Chondrocyte (in vitro differentiated cells): ENCODE results near the gene HSF5. TPM values are rescaled to one million over a fixed set of nuclear protein-coding genes. Genes with fewer than 3 reads are reported as not detected.

Source experiments
- DNase-seq: peaks from one replicate; pipeline ENCODE4 v3.0.0; 2021; ENCODE audit warnings: mixed read lengths, low spot score
- H3K27ac Mint-ChIP-seq: one replicate; pipeline ENCODE4 v1.8.0; 2021; ENCODE audit warnings: mild to moderate bottlenecking, moderate library complexity, mixed read lengths; ENCODE audit not compliant: unreplicated experiment
- H3K27me3 Mint-ChIP-seq: 2 replicates; pipeline ENCODE4 v1.8.0; 2021; ENCODE audit warnings: low read depth, mixed read lengths
- H3K36me3 Mint-ChIP-seq: 2 replicates; pipeline ENCODE4 v1.8.0; 2021; ENCODE audit warnings: low read depth, mixed read lengths
- H3K4me1 Mint-ChIP-seq: 2 replicates; pipeline ENCODE4 v1.8.0; 2021; ENCODE audit warnings: low read depth, mild to moderate bottlenecking, mixed read lengths
- H3K4me3 Mint-ChIP-seq: one replicate; pipeline ENCODE4 v1.8.0; 2021; ENCODE audit warnings: mild to moderate bottlenecking, moderate library complexity, mixed read lengths; ENCODE audit not compliant: unreplicated experiment
- H3K9me3 Mint-ChIP-seq: 2 replicates; pipeline ENCODE4 v1.8.0; 2021; ENCODE audit warnings: low read depth, mixed read lengths
- total RNA-seq: library from RNA; stranded (reverse); gene quantifications from 3 replicates; pipeline ENCODE4 v1.2.1, GENCODE V29; 2021
- TF ChIP-seq, protein P1 (sequence below): fragments of 200-600 bp; sonication (generic); IDR thresholded peaks from 2 replicates; pipeline ENCODE4 v1.5.0; 2021; ENCODE audit warnings: antibody characterized with exemption, mild to moderate bottlenecking, moderate library complexity

Gene HSF5
- total RNA-seq, 1 donor from 2014 or later, result not detected

DNA sequence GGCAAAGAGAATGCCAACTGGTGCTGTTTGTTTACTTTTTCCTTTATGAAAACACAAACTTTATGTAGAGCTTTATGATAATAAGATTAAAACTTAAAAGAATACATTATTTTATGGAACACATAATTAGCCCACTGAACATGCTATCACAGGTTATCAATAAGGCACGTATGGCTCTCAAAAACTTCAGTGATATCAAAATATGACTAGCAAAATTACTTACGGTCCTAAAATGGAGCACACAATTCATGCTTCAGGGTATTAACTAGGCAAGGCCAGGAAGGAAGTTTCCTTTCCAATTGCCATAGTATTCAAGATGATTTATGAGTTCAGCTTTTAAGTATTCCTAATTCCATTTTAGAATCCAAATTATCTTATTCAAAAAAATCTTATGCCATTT, 74.5 kb downstream of the HSF5 start:
- Mint-ChIP-seq H3K4me3 (no peak overlapping the region), H3K9me3 (no peaks in the 10 kb centered on the region)

DNA sequence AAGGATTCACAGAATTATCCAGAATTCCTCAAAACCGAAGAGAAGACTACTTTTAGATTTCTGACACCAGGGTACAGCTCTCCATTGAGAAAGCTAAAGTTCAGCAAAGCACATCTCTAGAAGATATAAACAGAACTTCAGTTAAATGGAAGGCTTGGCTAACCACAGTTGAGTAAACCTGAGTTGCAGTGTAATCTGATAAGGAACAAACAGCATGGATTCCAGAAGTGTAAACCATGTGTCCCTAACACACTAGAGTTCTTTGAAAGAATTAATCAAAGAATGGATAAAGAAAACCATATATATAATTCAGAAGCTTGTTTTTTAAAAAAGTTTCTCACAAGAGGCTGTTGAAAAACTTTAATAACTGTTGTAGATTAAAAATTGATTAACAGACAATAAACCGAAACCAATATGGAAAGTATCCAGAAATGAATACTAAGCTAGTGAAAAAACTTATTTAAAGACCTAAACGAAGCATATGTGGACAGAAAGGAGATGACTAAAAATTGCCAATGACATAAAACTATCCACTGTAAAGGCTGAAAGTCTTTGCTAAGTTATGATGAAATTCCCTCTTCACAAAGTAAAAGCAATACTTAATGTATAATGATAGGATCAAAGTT, 75.1 kb downstream of the HSF5 start:
- Mint-ChIP-seq H3K4me3 (no peak overlapping the region), H3K36me3 (no peaks in the 10 kb centered on the region), H3K4me1 (peaks cover 13% of the 10 kb centered on the region), H3K27ac (no peak overlapping the region), H3K27me3 (peaks cover 10% of the 10 kb centered on the region), H3K9me3 (no peaks in the 10 kb centered on the region)
- no peak for DNase-seq
- TF ChIP-seq, protein P1, sequence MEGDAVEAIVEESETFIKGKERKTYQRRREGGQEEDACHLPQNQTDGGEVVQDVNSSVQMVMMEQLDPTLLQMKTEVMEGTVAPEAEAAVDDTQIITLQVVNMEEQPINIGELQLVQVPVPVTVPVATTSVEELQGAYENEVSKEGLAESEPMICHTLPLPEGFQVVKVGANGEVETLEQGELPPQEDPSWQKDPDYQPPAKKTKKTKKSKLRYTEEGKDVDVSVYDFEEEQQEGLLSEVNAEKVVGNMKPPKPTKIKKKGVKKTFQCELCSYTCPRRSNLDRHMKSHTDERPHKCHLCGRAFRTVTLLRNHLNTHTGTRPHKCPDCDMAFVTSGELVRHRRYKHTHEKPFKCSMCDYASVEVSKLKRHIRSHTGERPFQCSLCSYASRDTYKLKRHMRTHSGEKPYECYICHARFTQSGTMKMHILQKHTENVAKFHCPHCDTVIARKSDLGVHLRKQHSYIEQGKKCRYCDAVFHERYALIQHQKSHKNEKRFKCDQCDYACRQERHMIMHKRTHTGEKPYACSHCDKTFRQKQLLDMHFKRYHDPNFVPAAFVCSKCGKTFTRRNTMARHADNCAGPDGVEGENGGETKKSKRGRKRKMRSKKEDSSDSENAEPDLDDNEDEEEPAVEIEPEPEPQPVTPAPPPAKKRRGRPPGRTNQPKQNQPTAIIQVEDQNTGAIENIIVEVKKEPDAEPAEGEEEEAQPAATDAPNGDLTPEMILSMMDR, result no peak

More for the DNA sequence above, 74.5 kb downstream of the HSF5 start:
- H3K36me3 Mint-ChIP-seq, result no peaks in the 10 kb centered on the region
- peaks cover 18% of the 10 kb centered on the region for H3K4me1 Mint-ChIP-seq
- H3K27me3 Mint-ChIP-seq, result peaks cover 8% of the 10 kb centered on the region
- no peak overlapping the region for H3K27ac Mint-ChIP-seq
- DNase-seq, result no peak
- TF ChIP-seq, protein P1, result no peak

DNA sequence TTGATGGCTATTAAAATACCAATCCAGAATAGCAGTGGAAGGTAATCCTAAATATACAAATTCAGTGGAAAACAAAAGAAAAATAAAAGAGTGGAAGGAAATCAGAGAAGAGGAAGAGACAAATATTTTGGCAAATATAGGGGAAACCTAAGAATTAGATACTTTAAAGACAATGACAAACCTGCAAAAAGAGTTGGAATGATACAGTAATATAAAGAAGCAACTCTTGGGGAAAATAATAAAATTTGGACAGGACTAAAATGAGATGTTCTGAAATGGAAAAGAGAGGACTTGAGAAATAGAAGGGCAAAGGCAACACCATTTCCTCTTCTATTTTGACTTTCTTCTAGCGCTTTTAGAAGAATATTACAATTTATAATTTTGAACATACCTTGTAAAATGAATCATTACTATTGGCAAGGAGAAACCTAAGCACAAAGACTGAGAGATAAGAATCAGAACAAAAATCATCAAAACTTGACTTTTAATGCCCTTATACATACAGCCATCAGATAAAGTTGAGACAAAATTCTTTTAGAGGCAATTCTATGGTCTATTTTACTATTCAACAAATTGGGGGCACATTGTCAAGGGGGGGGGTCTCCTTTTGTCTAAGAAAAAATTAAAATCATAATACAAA, 76.0 kb downstream of the HSF5 start:
- Mint-ChIP-seq H3K9me3 (no peaks in the 10 kb centered on the region), H3K36me3 (no peaks in the 10 kb centered on the region), H3K27ac (no peak overlapping the region), H3K27me3 (peaks cover 12% of the 10 kb centered on the region), H3K4me3 (no peak overlapping the region), H3K4me1 (peaks cover 4% of the 10 kb centered on the region)
- no peak for DNase-seq
- TF ChIP-seq, protein P1, result no peak

DNA sequence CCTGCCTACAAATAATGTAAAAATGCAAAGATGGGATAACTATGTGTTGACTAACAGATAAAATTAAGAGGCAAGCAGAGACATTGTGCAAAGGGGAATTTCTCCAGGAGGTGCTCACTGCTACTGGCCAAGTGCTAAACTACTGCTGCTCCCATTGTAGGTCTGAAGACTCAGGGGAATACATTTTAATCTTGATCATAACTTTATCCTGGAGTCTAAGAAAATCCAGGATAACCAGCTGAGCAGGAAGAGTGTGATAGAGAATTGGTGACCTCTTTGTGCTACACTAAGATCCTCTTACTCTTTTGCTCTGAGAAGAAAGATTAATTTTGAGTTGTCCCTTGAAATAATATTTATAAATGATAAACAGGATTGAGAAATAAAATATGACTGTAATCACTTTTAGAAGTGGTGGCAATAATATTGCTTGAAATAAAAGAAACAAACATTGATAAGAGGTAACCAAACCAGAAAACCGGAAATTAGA, 76.8 kb downstream of the HSF5 start:
- Mint-ChIP-seq H3K36me3 (no peaks in the 10 kb centered on the region), H3K9me3 (no peaks in the 10 kb centered on the region), H3K27ac (no peak overlapping the region), H3K4me1 (no peaks in the 10 kb centered on the region), H3K4me3 (no peak overlapping the region), H3K27me3 (peaks cover 12% of the 10 kb centered on the region)
- TF ChIP-seq, protein P1, result no peak
- DNase-seq, result no peak

DNA sequence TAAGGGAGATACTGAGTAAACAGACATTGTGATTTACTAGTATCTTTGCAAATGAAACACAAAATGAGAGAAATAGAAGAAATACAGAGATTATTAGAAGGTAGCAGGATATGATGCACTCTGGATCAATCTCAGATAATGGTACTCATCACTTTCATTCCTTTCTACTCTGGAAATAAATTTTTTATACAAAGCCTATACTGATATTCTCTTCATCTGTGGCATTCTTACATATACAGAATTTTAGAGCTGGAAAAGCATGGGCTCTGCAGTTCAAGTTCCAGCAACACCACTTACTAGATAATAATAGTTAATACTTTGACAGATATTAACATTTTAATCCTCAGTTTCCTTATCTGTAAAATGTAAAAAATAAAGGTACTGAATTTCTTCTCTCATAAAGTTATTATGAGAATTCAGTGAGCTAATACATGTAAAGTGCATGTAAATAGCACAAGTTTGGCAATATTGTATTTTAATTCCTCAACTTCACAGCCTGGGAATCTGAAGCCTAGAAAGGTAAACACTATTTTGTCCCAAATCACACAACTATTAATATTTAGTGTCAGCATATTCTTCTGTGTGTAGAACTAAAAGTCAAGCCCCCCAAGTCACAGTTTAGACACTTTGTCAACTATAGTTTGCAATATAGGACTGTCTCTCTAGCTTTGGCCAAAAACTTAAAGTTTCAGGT, 77.3 kb downstream of the HSF5 start:
- Mint-ChIP-seq H3K27ac (no peak overlapping the region), H3K4me3 (no peak overlapping the region)

More for the DNA sequence above, 77.3 kb downstream of the HSF5 start:
- H3K36me3 Mint-ChIP-seq, result no peaks in the 10 kb centered on the region
- H3K4me1 Mint-ChIP-seq, result no peaks in the 10 kb centered on the region
- H3K27me3 Mint-ChIP-seq, result peaks cover 12% of the 10 kb centered on the region
- no peak for DNase-seq
- no peaks in the 10 kb centered on the region for H3K9me3 Mint-ChIP-seq
- TF ChIP-seq, protein P1, result no peak
